HG02571 (cell line): ENCODE data around the gene TMEM87B.

Experiments used
- ATAC-seq: cut with Tn5 transposase; IDR thresholded peaks from one replicate; pipeline ENCODE4 v1.9.1; 2021; ENCODE audit warnings: mild to moderate bottlenecking, moderate library complexity; ENCODE audit not compliant: unreplicated experiment

The TMEM87B gene

DNA sequence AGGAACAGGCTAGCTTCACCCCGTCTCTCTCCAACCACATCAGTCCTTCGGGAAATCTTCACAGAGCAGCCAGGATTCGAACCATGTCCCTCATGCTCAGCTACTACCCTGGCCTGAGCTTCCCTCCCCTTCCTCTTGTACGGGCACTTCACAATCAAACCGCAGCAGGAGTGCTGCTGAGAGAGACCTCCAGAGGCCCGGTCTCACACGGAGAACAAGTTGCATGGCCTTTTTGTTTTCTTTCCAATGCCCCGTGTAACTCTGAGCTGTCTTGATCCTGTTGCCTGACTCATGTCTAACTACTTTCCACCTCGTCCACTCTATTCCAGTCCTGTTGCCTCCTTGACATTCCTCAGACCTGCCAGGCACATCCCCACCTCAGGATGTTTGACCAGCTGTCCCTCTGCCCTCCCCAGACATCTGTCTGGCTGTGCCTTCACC is 108.5 kb downstream of the TMEM87B start:
- ATAC-seq: no peak

DNA sequence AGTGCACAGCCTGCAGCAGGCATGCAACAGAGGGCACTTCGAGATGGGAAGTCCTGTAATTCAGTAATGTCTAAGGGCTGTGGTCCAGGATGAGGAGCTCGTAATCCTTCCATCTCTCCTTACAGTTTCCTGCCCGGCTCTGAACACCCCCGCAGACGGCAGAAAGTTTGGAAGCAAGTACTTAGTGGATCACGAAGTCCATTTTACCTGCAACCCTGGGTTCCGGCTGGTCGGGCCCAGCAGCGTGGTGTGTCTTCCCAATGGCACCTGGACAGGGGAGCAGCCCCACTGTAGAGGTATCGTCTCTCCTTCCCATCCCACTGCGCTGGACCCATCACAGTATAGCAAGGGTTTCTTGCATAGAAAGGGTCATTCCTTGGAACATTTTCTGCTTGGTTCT is 109.8 kb downstream of the TMEM87B start:
- no peak for ATAC-seq

DNA sequence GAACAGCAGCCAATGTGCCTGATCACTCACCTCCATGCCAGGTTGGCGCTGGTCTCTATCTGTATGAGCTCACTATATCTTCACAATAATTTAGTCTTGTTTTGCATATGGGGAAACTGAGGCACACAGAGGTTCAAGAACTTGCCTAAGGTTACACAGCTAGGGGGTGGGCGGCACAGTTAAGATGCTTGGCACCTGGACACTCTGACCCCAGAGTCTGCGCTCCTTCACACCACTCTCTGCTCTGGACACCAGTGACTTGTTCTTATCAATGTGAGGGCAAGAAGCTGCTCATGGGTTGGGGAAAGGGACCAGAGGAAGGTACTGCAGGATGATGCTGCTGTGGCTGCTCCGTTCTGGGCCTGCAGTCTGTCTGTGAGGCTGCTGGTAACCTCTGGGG is 110.2 kb downstream of the TMEM87B start:
- ATAC-seq: no peak

DNA sequence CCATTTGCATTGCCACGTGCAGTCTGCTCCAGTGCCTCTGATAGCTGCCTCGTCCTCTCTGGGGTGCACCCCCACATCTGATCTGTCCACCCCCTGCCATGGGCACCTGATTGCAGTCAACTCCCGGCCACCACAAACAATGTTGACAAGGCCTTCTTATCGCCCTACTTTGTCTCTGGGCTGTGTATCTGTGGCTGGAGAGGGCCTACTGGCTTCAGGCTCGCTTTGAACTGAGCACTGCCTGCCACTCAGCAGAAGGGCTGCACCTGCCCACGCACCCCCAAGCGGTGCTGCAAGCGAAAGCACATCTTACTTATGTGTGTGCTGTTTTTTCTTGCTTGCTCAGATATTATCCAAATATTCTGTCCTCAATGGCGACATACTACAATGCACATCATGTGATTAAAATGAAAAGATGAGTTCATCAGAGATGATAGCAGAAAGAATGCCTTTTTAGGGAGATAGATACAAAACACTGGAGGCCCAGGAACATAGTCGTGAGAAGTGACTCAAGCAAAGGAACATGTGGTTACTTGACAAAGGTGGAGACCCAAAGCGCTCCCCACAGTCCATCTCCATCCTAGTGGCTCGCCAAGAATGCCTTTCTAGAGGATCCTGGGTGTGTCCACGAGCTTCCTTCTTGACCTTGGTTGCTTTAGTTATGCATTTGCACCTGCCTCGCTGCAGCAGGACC is 111.9 kb downstream of the TMEM87B start:
- ATAC-seq: no peak

DNA sequence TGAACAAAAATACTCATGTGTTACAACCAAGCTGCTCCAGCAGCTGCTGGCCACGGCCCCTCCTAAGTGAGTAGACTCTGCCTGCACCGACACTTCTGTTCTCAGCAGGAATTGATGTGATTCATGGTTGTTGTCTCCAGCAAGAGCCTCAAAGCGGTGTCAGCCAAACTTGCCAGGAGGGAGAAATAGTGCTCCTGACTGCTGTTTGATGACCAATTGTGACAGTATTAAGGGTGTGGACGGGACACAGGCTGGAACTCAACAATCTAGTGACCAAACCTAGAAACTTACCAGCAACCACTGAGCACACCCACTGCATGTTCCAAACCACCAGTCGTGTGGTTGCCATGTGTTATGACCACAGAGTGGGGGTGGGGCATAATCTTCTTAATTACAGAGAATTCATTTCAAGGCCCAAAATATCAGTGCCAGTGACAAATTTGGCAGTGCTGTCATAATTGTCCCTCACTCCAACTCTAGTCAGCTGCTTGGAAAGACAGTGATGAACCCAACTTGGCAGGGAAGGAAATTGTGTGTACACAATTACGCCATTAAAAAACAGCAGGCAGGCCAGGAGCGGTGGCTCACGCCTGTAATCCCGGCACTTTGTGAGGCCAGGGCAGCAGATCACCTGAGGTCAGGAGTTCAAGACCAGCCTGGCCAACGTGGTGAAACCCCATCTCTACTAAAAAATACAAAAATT is 113.5 kb downstream of the TMEM87B start:
- no peak for ATAC-seq
